Stimulated activated CD4-positive, alpha-beta T cell treated with anti-CD3 and anti-CD28 coated beads, Interleukin-1b, Interleukin-23, amount 100 ng/mL, for 48 hours (primary cell): ENCODE data around the gene STOX1.
"Not testable (repeated sequence)": the region's sequence is repeated elsewhere in the genome, so short reads cannot be mapped to it uniquely, and the experiment has no call there.

ENCODE experiments used
- DNase-seq: peaks from one replicate; pipeline ENCODE4 v3.0.0-alpha.2; 2020

The STOX1 gene

GRCh38 chr10:68829521-68829920 lies 2.2 kb downstream of the STOX1 start:
- no peak for DNase-seq

- no peak for DNase-seq
Observed at GRCh38 chr10:68829952-68830351, 2.6 kb downstream of the STOX1 start.

DNA sequence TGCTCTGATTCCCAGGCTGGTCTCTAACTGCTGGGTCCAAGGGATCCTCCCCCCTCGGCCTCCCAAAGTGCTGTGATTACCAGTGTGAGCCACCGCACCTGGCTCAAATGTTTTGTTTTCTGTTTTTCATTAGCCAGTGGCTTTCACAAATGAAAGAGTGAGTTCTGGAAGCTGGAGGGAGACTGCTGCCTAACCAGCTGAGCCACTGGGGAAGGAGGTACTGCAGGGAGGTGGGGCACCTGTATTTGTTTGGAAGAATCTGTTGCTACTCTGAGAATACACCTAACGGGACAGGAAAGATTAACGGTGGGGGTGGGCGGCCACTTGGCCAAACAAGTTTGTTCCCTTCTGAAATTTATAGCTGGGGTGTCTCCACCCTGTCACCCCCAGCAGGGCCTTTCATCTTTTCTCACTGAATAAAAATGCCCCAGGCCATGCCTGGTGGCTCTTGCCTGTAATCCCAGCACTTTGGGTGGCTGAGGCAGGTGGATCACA lies 4.7 kb downstream of the STOX1 start:
- DNase-seq, result no peak

- no peak for DNase-seq
Observed at GRCh38 chr10:68832601-68833000, 5.3 kb downstream of the STOX1 start.

GRCh38 chr10:68837626-68838322 lies 10.4 kb downstream of the STOX1 start:
- DNase-seq, result no peak

DNA sequence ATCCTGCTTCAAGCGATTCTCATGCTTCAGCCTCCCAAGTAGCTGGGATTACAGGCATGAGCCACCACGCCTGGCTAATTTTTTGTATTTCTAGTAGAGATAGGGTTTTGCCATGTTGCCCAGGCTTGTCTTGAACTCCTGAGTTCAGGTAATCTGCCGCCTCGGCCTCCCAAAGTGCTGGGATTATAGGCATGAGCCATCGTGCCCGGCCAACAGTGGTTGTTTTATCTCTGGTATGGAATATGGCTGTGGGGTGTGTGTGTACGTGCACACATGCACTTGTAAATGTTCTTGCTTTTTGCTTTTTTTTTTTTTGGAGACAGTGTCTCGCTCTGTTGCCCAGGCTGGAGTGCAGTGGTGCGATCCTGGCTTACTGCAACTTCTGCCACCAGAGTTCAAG lies 13.3 kb downstream of the STOX1 start:
- not testable (repeated sequence) for DNase-seq

- DNase-seq, result no peak
Observed at GRCh38 chr10:68848281-68848680, 20.9 kb downstream of the STOX1 start.

- DNase-seq, result no peak
Observed at GRCh38 chr10:68848806-68849205, 21.5 kb downstream of the STOX1 start.

- DNase-seq, result no peak
Observed at GRCh38 chr10:68856352-68856751, 29.0 kb downstream of the STOX1 start.

DNA sequence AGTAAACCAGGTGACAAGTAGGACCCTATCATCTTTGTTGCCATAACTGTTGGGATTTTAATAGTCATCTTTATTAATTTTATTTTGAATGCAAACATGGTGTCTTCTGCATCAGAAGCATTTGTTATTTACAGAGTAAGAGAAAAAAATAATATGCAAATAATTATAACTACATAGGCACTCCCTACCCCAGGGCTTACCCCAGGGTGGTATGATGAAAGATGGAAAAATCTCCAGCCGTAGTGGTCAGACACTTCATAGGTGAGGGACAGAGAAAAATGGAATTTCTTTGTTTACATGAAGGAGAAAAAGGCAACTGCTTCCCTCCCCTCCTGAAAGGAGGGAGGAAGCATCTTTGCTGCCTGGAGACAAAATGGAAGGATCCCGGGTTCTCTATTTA lies 29.7 kb downstream of the STOX1 start:
- no peak for DNase-seq

- DNase-seq, result no peak
Observed at GRCh38 chr10:68861253-68861652, 33.9 kb downstream of the STOX1 start.

DNA sequence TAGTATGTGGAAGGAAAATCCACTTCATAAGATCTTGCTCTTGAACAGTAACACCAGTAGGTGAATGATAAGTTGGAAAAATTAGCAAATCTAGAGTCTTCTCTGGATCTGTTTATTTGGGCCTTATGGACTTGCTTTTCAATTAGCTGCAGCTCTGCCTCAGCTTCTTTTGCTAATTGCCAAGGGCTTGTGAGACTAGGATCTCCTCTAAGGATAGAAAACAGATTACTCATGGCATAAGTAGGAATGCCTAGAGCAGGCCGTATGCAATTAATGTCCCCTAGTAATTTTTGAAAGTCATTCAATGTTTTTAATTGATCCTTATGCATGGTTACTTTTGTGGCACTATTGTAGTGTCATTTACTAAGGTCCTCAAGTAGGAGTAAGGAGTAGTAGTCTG lies 37.3 kb downstream of the STOX1 start:
- no peak for DNase-seq

DNA sequence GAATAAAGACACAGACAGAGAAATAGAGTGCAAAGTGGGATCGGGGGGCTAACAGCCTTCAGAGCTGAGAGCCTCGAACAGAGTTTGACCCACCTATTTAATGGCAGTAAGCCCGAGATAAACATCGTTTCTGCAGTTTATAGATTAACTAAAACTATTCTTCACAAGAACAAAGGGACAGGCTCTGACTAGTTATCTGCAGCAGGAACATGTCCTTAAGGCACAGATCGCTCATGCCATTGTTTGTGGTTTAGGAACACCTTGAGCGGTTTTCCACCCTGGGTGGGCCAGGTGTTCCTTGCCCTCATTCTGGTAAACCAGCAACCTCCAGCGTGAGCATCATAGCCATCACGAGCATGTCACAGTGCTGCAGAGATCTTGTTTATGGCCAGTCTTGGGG lies 40.8 kb downstream of the STOX1 start:
- not testable (repeated sequence) for DNase-seq

- no peak for DNase-seq
Observed at GRCh38 chr10:68869623-68870022, 42.3 kb downstream of the STOX1 start.

- no peak for DNase-seq
Observed at GRCh38 chr10:68870061-68870460, 42.7 kb downstream of the STOX1 start.

DNA sequence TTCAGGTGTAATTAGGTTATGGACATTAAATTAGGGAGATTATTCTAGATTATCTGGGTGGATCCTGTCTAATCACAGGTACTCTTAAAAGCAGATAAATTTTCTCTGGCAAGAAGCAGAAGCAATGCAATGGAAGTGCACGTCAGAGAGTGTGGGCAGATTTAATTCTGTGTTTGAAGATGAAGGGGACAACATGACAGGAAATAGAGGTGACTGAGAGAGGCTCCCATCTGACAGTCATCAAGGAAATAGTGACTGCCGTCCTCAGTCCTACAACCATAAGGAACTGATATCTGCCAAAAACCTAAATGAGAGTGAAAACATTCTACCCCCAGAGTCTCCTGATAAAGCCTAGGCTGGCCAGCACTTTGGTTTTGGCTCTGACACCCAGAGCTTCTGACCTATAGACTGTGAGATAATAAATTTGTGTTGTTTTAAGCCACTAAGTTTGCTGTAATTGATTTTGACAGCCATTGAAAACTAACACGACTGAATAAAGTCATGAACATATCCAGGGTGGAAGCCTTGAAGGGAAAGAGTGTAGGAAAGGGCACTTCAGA lies 43.3 kb downstream of the STOX1 start:
- DNase-seq, result peak; percentile 22

DNA sequence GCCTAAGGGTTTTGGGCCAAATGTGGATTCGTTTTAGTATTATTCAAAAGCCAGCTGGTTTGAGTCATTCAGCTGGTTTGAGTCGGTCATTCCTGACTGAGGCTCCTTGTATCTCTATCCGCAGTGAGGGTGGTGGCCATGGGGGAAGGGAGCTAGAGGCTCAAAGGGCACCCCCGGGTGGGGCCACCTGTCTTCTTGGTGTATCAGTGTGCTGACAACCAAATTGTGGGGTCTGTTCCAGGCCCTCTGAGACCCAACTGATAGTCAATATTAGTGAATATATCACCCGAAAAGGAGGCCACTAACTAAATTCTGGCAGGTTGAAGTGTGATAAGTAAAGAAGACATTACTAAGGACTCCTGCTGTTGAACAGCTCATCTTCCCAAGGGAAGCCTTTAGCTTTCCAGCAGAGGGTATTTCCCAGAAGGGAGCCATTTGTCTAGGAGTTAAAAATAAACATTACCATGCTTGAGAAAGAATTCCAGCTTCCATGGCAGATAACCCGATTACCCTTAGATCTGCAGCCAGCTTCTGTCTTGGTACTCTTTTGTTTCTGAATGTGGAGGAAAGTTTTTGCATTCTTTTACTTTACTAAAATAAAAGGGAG lies 43.9 kb downstream of the STOX1 start:
- DNase-seq, result no peak

- DNase-seq, result no peak
Observed at GRCh38 chr10:68871731-68872342, 44.5 kb downstream of the STOX1 start.

GRCh38 chr10:68876246-68877138 lies 49.2 kb downstream of the STOX1 start:
- no peak for DNase-seq

GRCh38 chr10:68877482-68878110 lies 50.3 kb downstream of the STOX1 start:
- DNase-seq, result no peak

DNA sequence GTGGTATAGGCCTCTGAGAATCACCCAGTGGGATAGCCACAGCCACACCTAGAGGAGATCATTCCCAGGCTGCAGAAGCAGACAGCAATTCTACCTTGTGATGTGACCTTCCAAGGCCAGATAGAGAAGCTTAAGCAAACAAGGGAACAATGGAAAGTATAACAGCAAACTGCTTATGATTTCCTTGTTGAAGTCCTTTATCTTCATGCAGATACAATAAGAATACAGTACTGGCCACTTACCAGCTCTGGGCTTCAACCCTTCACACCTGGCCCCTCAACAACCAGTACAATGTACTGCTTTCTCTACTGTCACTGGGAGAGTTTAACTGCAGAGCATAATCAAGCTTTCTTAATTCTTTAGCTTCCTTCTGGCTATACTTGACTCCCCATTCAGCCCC lies 51.2 kb downstream of the STOX1 start:
- DNase-seq, result no peak

- no peak for DNase-seq
Observed at GRCh38 chr10:68879628-68880027, 52.3 kb downstream of the STOX1 start.
